HL-60 (cell line): ENCODE measurements around the gene OSBP2.

Experiments used
- CTCF ChIP-seq: IDR thresholded peaks from one replicate; pipeline ENCODE4 v1.5.1; 2011; ENCODE audit warnings: low read length, control low read depth, inconsistent platforms; ENCODE audit not compliant: insufficient read depth
- GABPA ChIP-seq: IDR thresholded peaks from 2 replicates; pipeline ENCODE4 v1.6.1; 2012; ENCODE audit warnings: low read depth
- POLR2AphosphoS5 ChIP-seq: IDR thresholded peaks from 2 replicates; pipeline ENCODE4 v1.6.1; 2012; ENCODE audit warnings: low read depth

GRCh38 chr22:30783021-30783420, 88.3 kb downstream of the OSBP2 start:
- TF ChIP-seq POLR2AphosphoS5: no peak
- TF ChIP-seq CTCF: no peak
- no peak for TF ChIP-seq GABPA
